H1 (cell line): ENCODE results near the gene PTPRD. TPM values are rescaled to one million over a fixed set of nuclear protein-coding genes. Genes with fewer than 3 reads are reported as not detected.

Experiments used
- RNF2 ChIP-seq: fragments of 200-900, 300-1000 bp; sonication (generic); IDR thresholded peaks from 2 replicates; pipeline ENCODE4 v1.7.1; 2016; ENCODE audit warnings: borderline replicate concordance, low read depth, mild to moderate bottlenecking, antibody characterized with exemption, low read length; ENCODE audit not compliant: poor library complexity, severe bottlenecking; ENCODE audit errors: missing control alignments
- polyA plus RNA-seq, 7 experiments: library from polyadenylated mRNA; depleted of rRNA in 3 of 7; stranded (reverse) in 5 of 7; unstranded in 2 of 7; fragments of >200 nt in 5 of 7; fragments of 200-250 nt in 2 of 7; gene quantifications; 1 replicate in 5 of 7; 2 replicates in 1 of 7; 4 replicates in 1 of 7; pipeline versions ENCODE4 v1.2.1 to v1.2.3, GENCODE V29; 2011 to 2013; ENCODE audit warnings: missing spikeins in 2 of 7, mixed read lengths in 2 of 7
- total RNA-seq: library from RNA; stranded (reverse); fragmentation: NEBNext Ultra II Directional; extraction: Animal tissue kit (Norgen Biotek cat#: 25700); gene quantifications from 2 replicates; pipeline ENCODE4 v1.2.1, GENCODE V29; 2021

PTPRD gene
- total and polyA plus RNA-seq, 2 of the 8 experiments (the other 6 are each of a cell fraction or from before 2014, with no cell fraction given), result 17.2 to 77.0 TPM

DNA sequence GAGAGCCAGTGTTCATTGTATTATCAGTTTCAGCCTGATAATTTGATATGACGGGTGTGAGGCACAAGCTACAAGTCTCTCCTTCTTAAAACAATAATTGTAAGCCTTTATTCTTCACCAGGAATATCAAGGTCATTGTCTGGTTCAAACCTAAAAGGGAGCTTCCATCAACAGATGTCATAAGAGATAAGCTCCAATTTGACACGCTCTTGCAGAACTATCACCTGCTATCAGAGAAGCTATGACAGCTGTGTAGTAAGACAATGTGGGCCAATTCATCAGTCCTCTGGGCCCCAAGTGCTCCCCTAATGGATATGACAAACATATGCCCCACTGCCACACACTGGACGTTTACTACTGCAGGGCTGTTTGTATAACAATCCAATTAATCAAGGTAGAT is 1803.1 kb downstream of the PTPRD start (continued):
- no peak for TF ChIP-seq RNF2
- TF ChIP-seq, all 59 proteins: peak for 0
